OCI-LY7 (cell line): ENCODE results near the gene HUNK. TPM values are rescaled to one million over a fixed set of nuclear protein-coding genes. Genes with fewer than 3 reads are reported as not detected.
"Not testable (repeated sequence)": the region's sequence is repeated elsewhere in the genome, so short reads cannot be mapped to it uniquely, and the experiment has no call there.

ENCODE experiments used
- BruUV-seq: library from RNA; stranded (reverse); fragments of 400-500 nt; replicated peaks from 2 replicates; lab custom pipeline; 2021; lab: Mats Ljungman, UMichigan
- CTCF ChIA-PET: fragments of 300-600 bp; sonication (Branson Sonifier 250); formaldehyde crosslinking; loops from one replicate; lab custom pipeline; 2022; ENCODE audit warnings: antibody characterized with exemption; ENCODE audit not compliant: unreplicated experiment; lab: Charles Lee
- POLR2A ChIA-PET: fragments of 300-600 bp; sonication (Branson Sonifier 250); formaldehyde crosslinking; loops from one replicate; lab custom pipeline; 2022; ENCODE audit warnings: antibody characterized with exemption; lab: Charles Lee
- DNase-seq: peaks from one replicate; pipeline ENCODE4 v3.0.0-alpha.2; 2015; ENCODE audit warnings: low spot score
- H2AFZ ChIP-seq: fragments of 200-600 bp; sonication (generic), shearing (Covaris generic); 2 replicates; pipeline ENCODE4 v1.6.1; 2014; ENCODE audit warnings: mild to moderate bottlenecking, antibody characterized with exemption, low read length, moderate library complexity
- H3K27ac ChIP-seq: fragments of 200-600 bp; sonication (generic); 2 replicates; pipeline ENCODE4 v1.5.1; 2014; ENCODE audit warnings: mixed run types, low read depth, mild to moderate bottlenecking, moderate library complexity, low read length, inconsistent platforms; ENCODE audit not compliant: poor library complexity, severe bottlenecking
- H3K36me3 ChIP-seq: fragments of 200-600 bp; sonication (generic); 2 replicates; pipeline ENCODE4 v1.6.1; 2014; ENCODE audit warnings: mild to moderate bottlenecking, antibody characterized with exemption, low read length, moderate library complexity, mixed read lengths; ENCODE audit not compliant: insufficient read depth
- H3K4me1 ChIP-seq: fragments of 200-600 bp; sonication (generic); 2 replicates; pipeline ENCODE4 v1.5.1; 2014; ENCODE audit warnings: mild to moderate bottlenecking, low read length; ENCODE audit not compliant: insufficient read depth, poor library complexity, severe bottlenecking
- H3K4me2 ChIP-seq: fragments of 200-600 bp; sonication (generic); 2 replicates; pipeline ENCODE4 v1.6.1; 2014; ENCODE audit warnings: mild to moderate bottlenecking, low read length
- H3K4me3 ChIP-seq: fragments of 200-600 bp; sonication (generic); 2 replicates; pipeline ENCODE4 v1.5.1; 2014; ENCODE audit warnings: mild to moderate bottlenecking, low read depth, low read length; ENCODE audit not compliant: poor library complexity, severe bottlenecking
- H3K79me2 ChIP-seq: fragments of 200-600 bp; sonication (generic); 2 replicates; pipeline ENCODE4 v1.6.1; 2016; ENCODE audit warnings: low read depth, mild to moderate bottlenecking, low read length, moderate library complexity, mixed read lengths; ENCODE audit not compliant: insufficient read depth
- H3K9me2 ChIP-seq: fragments of 200-600 bp; sonication (generic); 2 replicates; pipeline ENCODE4 v1.6.1; 2016; ENCODE audit warnings: mild to moderate bottlenecking, low read length, mixed read lengths; ENCODE audit not compliant: insufficient read depth
- H3K9me3 ChIP-seq: fragments of 200-600 bp; sonication (generic); 2 replicates; pipeline ENCODE4 v1.6.1; 2014; ENCODE audit warnings: mild to moderate bottlenecking, mixed run types, low read length, mixed read lengths
- H4K20me1 ChIP-seq: fragments of 200-600 bp; sonication (generic); 2 replicates; pipeline ENCODE4 v1.6.1; 2014; ENCODE audit warnings: mild to moderate bottlenecking, antibody characterized with exemption, low read length, moderate library complexity, mixed read lengths; ENCODE audit not compliant: insufficient read depth
- EZH2phosphoT487 ChIP-seq: fragments of 200-600 bp; sonication (generic); IDR thresholded peaks from 2 replicates; pipeline ENCODE4 v1.6.1; 2018; ENCODE audit warnings: low read depth, borderline replicate concordance, mild to moderate bottlenecking, mixed run types, antibody characterized with exemption, low read length, moderate library complexity, mixed read lengths
- intact Hi-C: fragments of 100-400 bp; cut with micrococcal nuclease; formaldehyde crosslinking; loops from one replicate; pipeline ENCODE4 v1.10.0; 2022; ENCODE audit not compliant: unreplicated experiment
- total RNA-seq, 2 experiments: library from RNA; depleted of rRNA in 1 of 2; stranded (reverse); fragments of >200 nt in 1 of 2; shearing (Covaris generic) in 1 of 2; gene quantifications; 2 replicates each; pipeline ENCODE4 v1.2.3, GENCODE V29; 2014 to 2022
- TF ChIP-seq, protein P1 (sequence below): fragments of 200-600 bp; sonication (generic); conservative IDR thresholded peaks from 2 replicates; pipeline ENCODE4 v1.5.1; 2014; ENCODE audit warnings: mild to moderate bottlenecking, antibody characterized with exemption, low read length, moderate library complexity, mixed read lengths

Gene HUNK
- total RNA-seq, 2 experiments from 2014 or later = 0.35 to 5.5 TPM

DNA sequence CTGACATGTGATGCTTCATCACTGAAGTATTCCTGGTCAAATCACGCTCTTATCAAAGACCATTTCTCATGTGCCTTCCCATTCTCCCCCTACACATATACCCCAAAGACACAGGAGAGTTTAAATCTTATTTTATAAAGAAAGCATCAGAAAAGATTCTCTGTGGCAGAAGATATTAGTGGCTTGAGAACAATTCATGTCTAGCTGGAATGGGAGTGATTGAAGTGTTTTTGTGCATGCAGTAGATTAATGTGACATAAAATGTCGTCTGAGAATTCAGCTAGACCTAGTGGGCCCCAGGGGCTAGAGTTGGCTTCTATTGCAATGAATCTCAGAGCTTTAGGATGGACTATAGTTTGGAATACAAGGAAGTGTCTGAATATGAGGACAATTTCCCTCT, 163.9 kb downstream of the HUNK start:
- intact Hi-C loops = no loop called here
- Histone ChIP-seq H4K20me1 (no peaks in the 10 kb centered on the region), H3K4me2 (no peak overlapping the region), H3K4me1 (no peaks in the 10 kb centered on the region), H3K4me3 (no peak overlapping the region), H3K36me3 (no peaks in the 10 kb centered on the region), H2AFZ (no peak overlapping the region), H3K9me3 (no peaks in the 10 kb centered on the region), H3K79me2 (no peaks in the 10 kb centered on the region), H3K27ac (no peak overlapping the region), H3K9me2 (no peaks in the 10 kb centered on the region)
- POLR2A ChIA-PET = no interaction called here
- TF ChIP-seq EZH2phosphoT487 = no peak
- no peak for DNase-seq
- no TSS peak for BruUV-seq
- CTCF ChIA-PET = no interaction called here

DNA sequence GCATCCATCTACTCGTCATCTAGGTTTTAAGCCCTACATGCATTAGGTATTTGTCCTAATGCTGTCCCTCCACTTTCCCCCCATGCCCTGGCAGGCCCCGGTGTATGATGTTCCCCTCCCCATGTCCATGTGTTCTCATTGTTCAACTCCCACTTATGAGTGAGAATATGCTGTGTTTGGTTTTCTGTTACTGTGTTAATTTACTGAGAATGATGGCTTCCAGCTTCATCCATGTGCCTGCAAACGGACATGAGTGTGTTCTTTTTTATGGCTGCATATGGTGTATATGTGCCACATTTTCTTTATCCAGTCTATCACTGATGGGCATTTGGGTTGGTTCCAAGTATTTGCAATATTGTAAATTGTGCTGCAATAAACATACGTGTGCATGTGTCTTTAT, 165.9 kb downstream of the HUNK start:
- H3K27ac ChIP-seq, CTCF ChIA-PET, H3K9me3 ChIP-seq, BruUV-seq, H4K20me1 ChIP-seq, intact Hi-C loops, POLR2A ChIA-PET, H3K4me3 ChIP-seq, DNase-seq, H3K36me3 ChIP-seq, H3K4me2 ChIP-seq, H3K9me2 ChIP-seq, H3K79me2 ChIP-seq, H2AFZ ChIP-seq, H3K4me1 ChIP-seq: not testable (repeated sequence)

DNA sequence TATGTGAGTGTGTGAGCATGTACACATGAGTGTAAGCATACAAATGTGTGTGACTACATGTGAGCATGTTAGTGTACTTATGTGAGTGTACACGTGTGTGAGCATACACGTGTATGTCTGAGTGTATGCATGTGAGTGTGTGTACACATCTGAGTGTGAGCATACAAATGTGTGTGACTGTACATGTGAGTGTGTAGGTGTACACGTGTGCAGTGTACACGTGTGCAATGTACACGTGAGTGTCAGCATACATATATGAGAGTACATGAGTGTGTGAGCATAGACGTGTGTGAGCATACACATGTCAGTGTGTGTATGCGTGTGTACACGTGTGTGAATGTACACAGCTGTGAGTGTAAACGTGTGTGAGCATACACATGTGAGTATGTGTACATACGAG, 170.6 kb downstream of the HUNK start:
- DNase-seq = no peak
- intact Hi-C loops = no loop called here
- H2AFZ ChIP-seq = no peak overlapping the region
- BruUV-seq = no TSS peak
- H3K4me2 ChIP-seq = no peak overlapping the region
- H3K27ac ChIP-seq = no peak overlapping the region
- H3K9me2 ChIP-seq = no peaks in the 10 kb centered on the region
- no peaks in the 10 kb centered on the region for H3K4me1 ChIP-seq
- POLR2A ChIA-PET = no interaction called here
- H3K36me3 ChIP-seq = no peaks in the 10 kb centered on the region
- peaks cover 6% of the 10 kb centered on the region; the same call in 1 of the 2 replicates for H3K9me3 ChIP-seq
- CTCF ChIA-PET = no interaction called here
- TF ChIP-seq, protein P1, sequence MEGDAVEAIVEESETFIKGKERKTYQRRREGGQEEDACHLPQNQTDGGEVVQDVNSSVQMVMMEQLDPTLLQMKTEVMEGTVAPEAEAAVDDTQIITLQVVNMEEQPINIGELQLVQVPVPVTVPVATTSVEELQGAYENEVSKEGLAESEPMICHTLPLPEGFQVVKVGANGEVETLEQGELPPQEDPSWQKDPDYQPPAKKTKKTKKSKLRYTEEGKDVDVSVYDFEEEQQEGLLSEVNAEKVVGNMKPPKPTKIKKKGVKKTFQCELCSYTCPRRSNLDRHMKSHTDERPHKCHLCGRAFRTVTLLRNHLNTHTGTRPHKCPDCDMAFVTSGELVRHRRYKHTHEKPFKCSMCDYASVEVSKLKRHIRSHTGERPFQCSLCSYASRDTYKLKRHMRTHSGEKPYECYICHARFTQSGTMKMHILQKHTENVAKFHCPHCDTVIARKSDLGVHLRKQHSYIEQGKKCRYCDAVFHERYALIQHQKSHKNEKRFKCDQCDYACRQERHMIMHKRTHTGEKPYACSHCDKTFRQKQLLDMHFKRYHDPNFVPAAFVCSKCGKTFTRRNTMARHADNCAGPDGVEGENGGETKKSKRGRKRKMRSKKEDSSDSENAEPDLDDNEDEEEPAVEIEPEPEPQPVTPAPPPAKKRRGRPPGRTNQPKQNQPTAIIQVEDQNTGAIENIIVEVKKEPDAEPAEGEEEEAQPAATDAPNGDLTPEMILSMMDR = no peak
- TF ChIP-seq EZH2phosphoT487 = no peak
- no peaks in the 10 kb centered on the region for H3K79me2 ChIP-seq
- no peak overlapping the region for H3K4me3 ChIP-seq
- H4K20me1 ChIP-seq = no peaks in the 10 kb centered on the region
